ENCODE measurements around the gene SFSWAP. TPM values are rescaled to one million over a fixed set of nuclear protein-coding genes. Genes with fewer than 3 reads are reported as not detected.
"Not testable (repeated sequence)": the region's sequence is repeated elsewhere in the genome, so short reads cannot be mapped to it uniquely, and the experiment has no call there.

Gene SFSWAP
- total RNA-seq, 1 donor from 2014 or later = 83.3 TPM

DNA sequence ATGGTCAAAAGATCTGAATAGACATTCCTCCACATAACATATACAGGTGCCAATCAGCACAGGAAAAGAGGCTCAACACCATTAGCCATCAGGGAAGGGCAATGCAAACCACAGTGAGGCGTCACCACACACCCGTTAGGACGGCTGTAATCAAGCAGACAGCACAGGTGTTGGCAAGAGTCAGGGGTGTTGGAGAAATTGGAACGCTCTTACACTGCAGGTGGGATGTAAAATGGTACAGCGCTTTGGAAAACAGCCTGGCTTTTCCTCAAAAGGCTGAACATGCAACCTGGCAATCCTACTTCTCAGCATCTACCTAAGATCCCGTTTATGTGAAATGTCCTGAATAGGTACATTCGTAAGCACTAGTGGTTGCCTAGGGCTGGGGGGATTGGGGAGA is 95.8 kb downstream of the SFSWAP start:
- no peak for TF ChIP-seq CTCF (conservative IDR thresholded peaks at IDR 0.05)
- DNase-seq (ENCODE audit: low read depth, low spot score) = no peak
- H3K27me3 Mint-ChIP-seq (ENCODE audit: low read depth) = no peaks in the 10 kb centered on the region
- H3K9me3 Mint-ChIP-seq = no peaks in the 10 kb centered on the region
- H3K36me3 Mint-ChIP-seq (ENCODE audit: low read depth) = peaks cover 8% of the 10 kb centered on the region
- no peak overlapping the region for H3K4me3 Mint-ChIP-seq
- peaks cover 4% of the 10 kb centered on the region for H3K4me1 Mint-ChIP-seq
- H3K27ac Mint-ChIP-seq (ENCODE audit: unreplicated experiment) = no peak overlapping the region

GRCh38 chr12:131808744-131809371 is 98.0 kb downstream of the SFSWAP start:
- Mint-ChIP-seq H3K4me1 (peaks cover 3% of the 10 kb centered on the region), H3K27me3 (ENCODE audit: low read depth) (no peaks in the 10 kb centered on the region), H3K36me3 (ENCODE audit: low read depth) (peaks cover 8% of the 10 kb centered on the region), H3K27ac (ENCODE audit: unreplicated experiment) (no peak overlapping the region), H3K4me3 (no peak overlapping the region), H3K9me3 (peaks cover 3% of the 10 kb centered on the region)
- DNase-seq (ENCODE audit: low read depth, low spot score) = no peak
- no peak for TF ChIP-seq CTCF (conservative IDR thresholded peaks at IDR 0.05)

DNA sequence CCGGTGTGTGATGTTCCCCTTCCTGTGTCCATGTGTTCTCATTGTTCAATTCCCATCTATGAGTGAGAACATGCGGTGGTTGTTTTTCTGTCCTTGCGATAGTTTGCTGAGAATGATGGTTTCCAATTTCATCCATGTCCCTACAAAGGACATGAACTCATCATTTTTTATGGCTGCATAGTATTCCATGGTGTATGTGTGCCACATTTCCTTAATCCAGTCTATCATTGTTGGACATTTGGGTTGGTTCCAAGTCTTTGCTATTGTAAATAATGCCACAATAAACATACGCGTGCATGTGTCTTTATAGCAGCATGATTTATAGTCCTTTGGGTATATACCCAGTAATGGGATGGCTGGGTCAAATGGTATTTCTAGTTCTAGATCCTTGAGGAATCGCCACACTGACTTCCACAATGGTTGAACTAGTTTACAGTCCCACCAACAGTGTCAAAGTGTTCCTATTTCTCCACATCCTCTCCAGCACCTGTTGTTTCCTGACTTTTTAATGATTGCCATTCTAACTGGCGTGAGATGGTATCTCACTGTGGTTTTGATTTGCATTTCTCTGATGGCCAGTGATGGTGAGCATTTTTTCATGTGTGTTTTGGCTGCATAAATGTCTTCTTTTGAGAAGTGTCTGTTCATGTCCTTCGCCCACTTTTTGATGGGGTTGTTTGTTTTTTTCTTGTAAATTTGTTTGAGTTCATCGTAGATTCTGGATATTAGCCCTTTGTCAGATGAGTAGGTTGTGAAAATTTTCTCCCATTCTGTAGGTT is 98.8 kb downstream of the SFSWAP start:
- H3K4me1 Mint-ChIP-seq; H3K36me3 Mint-ChIP-seq (ENCODE audit: low read depth); DNase-seq (ENCODE audit: low read depth, low spot score); H3K27ac Mint-ChIP-seq (ENCODE audit: unreplicated experiment); H3K27me3 Mint-ChIP-seq (ENCODE audit: low read depth); H3K9me3 Mint-ChIP-seq; H3K4me3 Mint-ChIP-seq: not testable (repeated sequence)

DNA sequence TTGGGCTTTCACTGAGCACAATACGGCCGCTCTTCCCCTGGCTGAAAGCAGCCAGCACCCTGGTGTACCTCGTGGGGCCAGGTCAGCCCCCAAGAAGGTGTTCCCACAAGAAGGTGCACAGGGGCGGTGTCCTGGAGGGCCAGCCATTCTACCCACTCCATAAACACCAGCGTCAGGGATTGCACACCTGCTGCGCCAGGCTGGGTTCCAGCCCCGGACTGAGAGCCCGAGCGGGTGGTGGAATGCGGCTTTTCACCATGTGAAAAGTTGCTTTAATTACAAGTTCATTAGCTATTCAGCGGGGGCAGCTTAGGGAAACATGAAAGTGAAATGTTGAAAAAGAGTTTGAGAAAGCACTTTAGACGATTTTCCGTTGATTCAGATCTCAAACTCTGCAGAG is 99.8 kb downstream of the SFSWAP start:
- peaks cover 5% of the 10 kb centered on the region for H3K36me3 Mint-ChIP-seq (ENCODE audit: low read depth)
- no peak for TF ChIP-seq CTCF (conservative IDR thresholded peaks at IDR 0.05)
- peaks cover 3% of the 10 kb centered on the region for H3K9me3 Mint-ChIP-seq
- H3K4me3 Mint-ChIP-seq = no peak overlapping the region
- H3K27ac Mint-ChIP-seq (ENCODE audit: unreplicated experiment) = no peak overlapping the region
- no peak for DNase-seq (ENCODE audit: low read depth, low spot score)
- H3K4me1 Mint-ChIP-seq = no peaks in the 10 kb centered on the region
- H3K27me3 Mint-ChIP-seq (ENCODE audit: low read depth) = no peaks in the 10 kb centered on the region

GRCh38 chr12:131815131-131815530 is 104.2 kb downstream of the SFSWAP start:
- H3K9me3 Mint-ChIP-seq = peaks cover 3% of the 10 kb centered on the region
- no peak overlapping the region for H3K4me3 Mint-ChIP-seq
- no peaks in the 10 kb centered on the region for H3K27me3 Mint-ChIP-seq (ENCODE audit: low read depth)
- no peak for DNase-seq (ENCODE audit: low read depth, low spot score)
- no peaks in the 10 kb centered on the region for H3K4me1 Mint-ChIP-seq
- peaks cover 5% of the 10 kb centered on the region for H3K36me3 Mint-ChIP-seq (ENCODE audit: low read depth)
- no peak for TF ChIP-seq CTCF (conservative IDR thresholded peaks at IDR 0.05)
- no peak overlapping the region for H3K27ac Mint-ChIP-seq (ENCODE audit: unreplicated experiment)

DNA sequence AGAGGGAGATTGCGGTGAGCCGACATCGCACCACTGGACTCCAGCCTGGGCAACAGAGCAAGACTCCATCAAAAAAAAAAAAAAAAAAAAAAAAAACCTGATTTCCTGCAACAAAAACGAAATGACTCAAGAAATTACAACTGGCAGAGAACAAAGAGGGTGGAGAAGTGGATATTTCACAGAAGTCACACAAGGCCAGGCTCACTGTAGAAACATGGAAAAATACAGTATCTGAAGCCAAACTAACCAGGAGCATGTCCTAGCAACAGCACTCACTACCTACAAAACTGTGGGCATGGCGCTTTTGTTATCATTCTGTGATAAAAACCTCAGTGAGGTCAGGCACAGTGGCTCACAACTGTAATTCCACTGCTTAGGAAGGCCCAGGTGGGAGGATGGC is 105.6 kb downstream of the SFSWAP start:
- Mint-ChIP-seq H3K27ac (ENCODE audit: unreplicated experiment) (no peak overlapping the region), H3K4me3 (no peak overlapping the region)

More for the DNA sequence above, 105.6 kb downstream of the SFSWAP start:
- H3K36me3 Mint-ChIP-seq (ENCODE audit: low read depth) = peaks cover 5% of the 10 kb centered on the region
- DNase-seq (ENCODE audit: low read depth, low spot score) = no peak
- H3K27me3 Mint-ChIP-seq (ENCODE audit: low read depth) = no peaks in the 10 kb centered on the region
- peaks cover 3% of the 10 kb centered on the region for H3K9me3 Mint-ChIP-seq
- H3K4me1 Mint-ChIP-seq = no peaks in the 10 kb centered on the region
- TF ChIP-seq CTCF (conservative IDR thresholded peaks at IDR 0.05) = no peak

Data from neural crest cell (in vitro differentiated cells).